B cell (primary cell): Measurements from ENCODE around the gene ESR2. TPM values are rescaled to one million over a fixed set of nuclear protein-coding genes. Genes with fewer than 3 reads are reported as not detected.

Source experiments
- ATAC-seq: fragments of 200-7000 bp; cut with Tn5 transposase; one replicate; pipeline ENCODE4 v1.10.0; 2021; ENCODE audit warnings: low read depth, mild to moderate bottlenecking, moderate number of reproducible peaks, moderate library complexity
- CTCF ChIA-PET: fragments of 350-600 bp; sonication (Branson Sonifier 250); formaldehyde crosslinking; loops from one replicate; lab custom pipeline; 2021; ENCODE audit warnings: antibody characterized with exemption, inconsistent platforms; lab: Charles Lee
- POLR2A ChIA-PET: fragments of 350-600 bp; sonication (Branson Sonifier 250); formaldehyde crosslinking; loops from one replicate; lab custom pipeline; 2021; ENCODE audit warnings: antibody characterized with exemption; lab: Charles Lee
- DNase-seq: peaks from one replicate; pipeline ENCODE4 v3.0.0; 2013
- H2AFZ ChIP-seq: 2 replicates; pipeline ENCODE4 v1.6.1; 2012; ENCODE audit warnings: mild to moderate bottlenecking, low read depth, low read length; ENCODE audit not compliant: insufficient read depth, poor library complexity, severe bottlenecking
- H3K27ac ChIP-seq, 2 donors: 1 replicate in 1 of 2; 2 replicates in 1 of 2; pipeline ENCODE4 v1.5.1; 2012 to 2013; ENCODE audit warnings: low read length in 2 of 2, mild to moderate bottlenecking in 2 of 2, moderate library complexity in 1 of 2
- H3K27me3 ChIP-seq, 4 experiments: fragments of 200-600 bp in 1 of 4; sonication (generic) in 1 of 4; replicated peaks in 1 of 4; 1 replicate in 2 of 4; 2 replicates in 2 of 4; pipeline versions ENCODE4 v1.6.1 to v1.7.0; 2013 to 2016; ENCODE audit warnings: low read length in 3 of 4, mild to moderate bottlenecking in 2 of 4, mixed read lengths in 1 of 4, moderate library complexity in 1 of 4; ENCODE audit not compliant: insufficient read depth in 4 of 4, control insufficient read depth in 3 of 4; ENCODE audit errors: control extremely low read depth in 1 of 4
- H3K36me3 ChIP-seq, 2 experiments: replicated peaks in 1 of 2; 1 replicate in 1 of 2; 2 replicates in 1 of 2; pipeline versions ENCODE4 v1.6.1 to v1.7.1; 2013; ENCODE audit warnings: low read length in 1 of 2; ENCODE audit not compliant: insufficient read depth in 2 of 2, control insufficient read depth in 1 of 2; ENCODE audit errors: control extremely low read depth in 1 of 2, extremely low read depth in 1 of 2
- H3K4me1 ChIP-seq, 2 donors: fragments of 200-600 bp in 1 of 2; sonication (generic) in 1 of 2; 1 replicate in 1 of 2; 2 replicates in 1 of 2; pipeline versions ENCODE4 v1.5.1 to v1.6.1; 2013 to 2017; ENCODE audit warnings: low read length in 2 of 2; ENCODE audit not compliant: control insufficient read depth in 2 of 2, insufficient read depth in 2 of 2
- H3K4me2 ChIP-seq: replicated peaks from 2 replicates; pipeline ENCODE3; 2012; ENCODE audit warnings: mild to moderate bottlenecking, low read depth, low read length; ENCODE audit not compliant: poor library complexity, severe bottlenecking
- H3K4me3 ChIP-seq, 5 experiments: fragments of 200-600 bp in 1 of 5; sonication (generic) in 1 of 5; 1 replicate in 3 of 5; 2 replicates in 2 of 5; pipeline versions ENCODE4 v1.5.1 to v1.7.0; 2011 to 2016; ENCODE audit warnings: low read length in 4 of 5, mild to moderate bottlenecking in 4 of 5, low read depth in 2 of 5, control low read depth in 1 of 5, moderate library complexity in 1 of 5; ENCODE audit not compliant: insufficient read depth in 1 of 5; ENCODE audit errors: control extremely low read depth in 1 of 5, extremely low read depth in 1 of 5
- H3K79me2 ChIP-seq: fragments of 200-600 bp; sonication (generic); one replicate; pipeline ENCODE4 v1.6.0; 2016; ENCODE audit warnings: low read length; ENCODE audit not compliant: control insufficient read depth, insufficient read depth
- H3K9ac ChIP-seq: fragments of 200-600 bp; sonication (generic); 2 replicates; pipeline ENCODE4 v1.6.1; 2017; ENCODE audit warnings: mild to moderate bottlenecking, low read length, moderate library complexity
- H3K9me3 ChIP-seq, 3 donors: one replicate each; pipeline versions ENCODE4 v1.6.1 to v1.7.1; 2013; ENCODE audit warnings: low read length in 2 of 3; ENCODE audit not compliant: control insufficient read depth in 2 of 3, insufficient read depth in 1 of 3; ENCODE audit errors: control extremely low read depth in 1 of 3
- H4K20me1 ChIP-seq: 2 replicates; pipeline ENCODE4 v1.6.0; 2012; ENCODE audit warnings: mild to moderate bottlenecking, low read length; ENCODE audit not compliant: insufficient read depth, control insufficient read depth, poor library complexity, severe bottlenecking
- H3K27ac Mint-ChIP-seq: one replicate; pipeline ENCODE4 v1.8.0; 2021; ENCODE audit warnings: mixed read lengths
- H3K27me3 Mint-ChIP-seq: one replicate; pipeline ENCODE4 v1.8.0; 2021; ENCODE audit warnings: mixed read lengths
- H3K4me1 Mint-ChIP-seq: one replicate; pipeline ENCODE4 v1.8.0; 2021; ENCODE audit warnings: mixed read lengths
- H3K4me3 Mint-ChIP-seq: one replicate; pipeline ENCODE4 v1.8.0; 2021; ENCODE audit warnings: mixed read lengths
- H3K9me3 Mint-ChIP-seq: one replicate; pipeline ENCODE4 v1.8.0; 2022; ENCODE audit warnings: mixed read lengths; ENCODE audit not compliant: insufficient read depth
- EZH2 ChIP-seq: IDR thresholded peaks from 2 replicates; pipeline ENCODE4 v1.6.1; 2012; ENCODE audit warnings: borderline replicate concordance, low read depth, mild to moderate bottlenecking, moderate library complexity, low read length; ENCODE audit not compliant: insufficient read depth, poor library complexity, severe bottlenecking
- WGBS: methylation state at CpG from one replicate; pipeline ENCODE4 v1.1.5; 2013; ENCODE audit warnings: missing lambda C conversion rate; ENCODE audit not compliant: insufficient coverage; 5-methylcytosine and 5-hydroxymethylcytosine counted together
- intact Hi-C: fragments of 100-400 bp; cut with micrococcal nuclease; formaldehyde crosslinking; loops from one replicate; pipeline ENCODE4 v1.10.0; 2022
- polyA plus RNA-seq: library from polyadenylated mRNA; depleted of rRNA; stranded (reverse); fragments of >200 nt; gene quantifications from 2 replicates; pipeline ENCODE4 v1.2.3, GENCODE V29; 2012
- total RNA-seq, 2 donors: library from RNA; stranded (reverse); fragments of 120-200 nt in 1 of 2; gene quantifications; 1 replicate in 1 of 2; 2 replicates in 1 of 2; pipeline versions ENCODE4 v1.2.3 to v1.2.4, GENCODE V29; 2013 to 2022
- TF ChIP-seq, protein P1 (sequence below): fragments of 200-600 bp; IDR thresholded peaks from one replicate; pipeline ENCODE4 v1.8.0; 2022; ENCODE audit warnings: antibody characterized with exemption, mild to moderate bottlenecking

Gene ESR2
- total and polyA plus RNA-seq, 2 donors (not counting 1 experiment from before 2014, with no cell fraction given), result 5.4 to 87.8 TPM

DNA sequence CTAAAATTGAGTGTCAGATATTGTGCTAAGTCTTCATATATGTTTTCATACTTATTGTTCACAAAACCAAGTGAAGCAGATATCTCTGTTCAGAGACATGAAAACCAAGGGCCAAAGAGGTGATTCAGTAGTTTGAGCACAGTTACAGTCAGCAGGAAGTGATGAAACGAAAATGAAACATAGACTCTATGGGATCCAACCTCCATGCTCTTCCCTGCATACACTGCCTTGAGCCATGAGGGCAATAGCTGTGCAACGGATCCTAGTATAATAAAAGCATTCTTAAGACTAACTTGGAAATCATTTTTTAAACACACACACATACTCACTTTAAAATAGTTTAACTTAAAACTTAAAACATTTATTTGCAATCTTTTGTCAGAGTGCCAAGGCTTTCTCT, 27.9 kb downstream of the ESR2 start:
- TF ChIP-seq, protein P1, sequence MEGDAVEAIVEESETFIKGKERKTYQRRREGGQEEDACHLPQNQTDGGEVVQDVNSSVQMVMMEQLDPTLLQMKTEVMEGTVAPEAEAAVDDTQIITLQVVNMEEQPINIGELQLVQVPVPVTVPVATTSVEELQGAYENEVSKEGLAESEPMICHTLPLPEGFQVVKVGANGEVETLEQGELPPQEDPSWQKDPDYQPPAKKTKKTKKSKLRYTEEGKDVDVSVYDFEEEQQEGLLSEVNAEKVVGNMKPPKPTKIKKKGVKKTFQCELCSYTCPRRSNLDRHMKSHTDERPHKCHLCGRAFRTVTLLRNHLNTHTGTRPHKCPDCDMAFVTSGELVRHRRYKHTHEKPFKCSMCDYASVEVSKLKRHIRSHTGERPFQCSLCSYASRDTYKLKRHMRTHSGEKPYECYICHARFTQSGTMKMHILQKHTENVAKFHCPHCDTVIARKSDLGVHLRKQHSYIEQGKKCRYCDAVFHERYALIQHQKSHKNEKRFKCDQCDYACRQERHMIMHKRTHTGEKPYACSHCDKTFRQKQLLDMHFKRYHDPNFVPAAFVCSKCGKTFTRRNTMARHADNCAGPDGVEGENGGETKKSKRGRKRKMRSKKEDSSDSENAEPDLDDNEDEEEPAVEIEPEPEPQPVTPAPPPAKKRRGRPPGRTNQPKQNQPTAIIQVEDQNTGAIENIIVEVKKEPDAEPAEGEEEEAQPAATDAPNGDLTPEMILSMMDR, result no peak
- no peak for TF ChIP-seq EZH2
- intact Hi-C loops, result no loop called here
- H3K4me2 ChIP-seq, result no peak overlapping the region
- no peak overlapping the region for H3K27ac ChIP-seq
- WGBS, result 70% methylated on average over 2 of the region's 2 CpGs
- peaks cover 14 to 15% of the 10 kb centered on the region in 2 donors for H3K4me1 ChIP-seq
- no peaks in the 10 kb centered on the region for H4K20me1 ChIP-seq
- Mint-ChIP-seq H3K4me1 (peaks cover 27% of the 10 kb centered on the region), H3K4me3 (no peak overlapping the region), H3K27ac (peak overlapping the region; percentile 11), H3K9me3 (no peaks in the 10 kb centered on the region), H3K27me3 (no peaks in the 10 kb centered on the region)
- ChIA-PET CTCF (interaction anchor here (0.9 to 2.8 kb wide), 2 partner anchors 28 to 38 kb away, joined by 3 to 11 read pairs; partner anchors contain the start of gene ESR2), POLR2A (interaction anchor here (0.5 kb wide), 1 partner anchor 15 kb away, joined by 4 read pairs; no protein-coding TSS in a partner anchor)
- no peaks in the 10 kb centered on the region for H3K27me3 ChIP-seq
- no peaks in the 10 kb centered on the region for H3K79me2 ChIP-seq
- H3K9ac ChIP-seq, result no peak overlapping the region
- H3K4me3 ChIP-seq, result no peak overlapping the region
- H2AFZ ChIP-seq, result peak overlapping the region; percentile 29
- H3K36me3 ChIP-seq, result no peaks in the 10 kb centered on the region
- peaks cover 0 to 1% (median 0%) of the 10 kb centered on the region in 3 donors for H3K9me3 ChIP-seq
- DNase-seq (no peak), ATAC-seq (no peak)

DNA sequence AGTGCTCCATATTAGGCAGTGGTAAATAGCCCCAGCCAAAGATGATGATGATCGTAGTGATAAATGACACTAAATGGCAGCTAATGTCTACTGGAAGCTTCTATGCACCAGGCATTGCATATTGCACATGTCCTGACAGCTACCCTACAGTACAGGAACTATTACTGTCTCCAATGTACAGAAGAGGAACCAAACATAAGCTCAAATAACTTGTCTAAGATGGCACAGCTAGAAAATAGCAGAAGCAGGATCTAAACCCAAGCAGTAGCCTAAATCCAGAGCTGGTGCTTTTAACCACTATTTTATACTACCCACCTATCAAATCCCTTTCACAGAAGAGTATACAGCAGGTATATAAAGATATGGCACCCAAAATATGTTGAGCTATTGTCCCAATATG, 28.9 kb downstream of the ESR2 start:
- intact Hi-C loops, result no loop called here
- ChIA-PET POLR2A (no interaction called here), CTCF (interaction anchor here (0.6 to 2.8 kb wide), 4 partner anchors 23 to 127 kb away, joined by 3 to 11 read pairs (median 4); partner anchors contain the start of gene ESR2)
- peaks cover 0 to 1% (median 0%) of the 10 kb centered on the region in 3 donors for H3K9me3 ChIP-seq
- peak; percentile 20 for DNase-seq
- Mint-ChIP-seq H3K9me3 (no peaks in the 10 kb centered on the region), H3K4me1 (peaks cover 27% of the 10 kb centered on the region), H3K27me3 (no peaks in the 10 kb centered on the region), H3K27ac (no peak overlapping the region), H3K4me3 (no peak overlapping the region)
- H3K79me2 ChIP-seq, result no peaks in the 10 kb centered on the region
- H3K4me3 ChIP-seq, result no peak overlapping the region
- TF ChIP-seq, protein P1, result no peak
- H3K4me1 ChIP-seq, result peaks cover 14 to 15% of the 10 kb centered on the region in 2 donors
- H4K20me1 ChIP-seq, result no peaks in the 10 kb centered on the region
- H3K36me3 ChIP-seq, result no peaks in the 10 kb centered on the region
- no peak overlapping the region for H3K4me2 ChIP-seq
- 100% methylated on average over 1 of the region's 1 CpG for WGBS
- H3K27me3 ChIP-seq, result no peaks in the 10 kb centered on the region
- no peak overlapping the region for H3K9ac ChIP-seq
- ATAC-seq, result peak; percentile 31
- no peak overlapping the region for H3K27ac ChIP-seq
- H2AFZ ChIP-seq, result no peak overlapping the region
